ENCODE measurements around the gene CYP51A1.
"Not testable (repeated sequence)": the region's sequence is repeated elsewhere in the genome, so short reads cannot be mapped to it uniquely, and the experiment has no call there.

The CYP51A1 gene

GRCh38 chr7:92134271-92135051 lies at the start of gene CYP51A1:
CYP51A1 (minus strand) TSS chr7:92134477; CDS start chr7:92134364, 113 bp downstream.
- H2AFZ ChIP-seq (ENCODE audit: low read length) = peak within 1 kb of the TSS; percentile 91
- H3K9ac ChIP-seq (ENCODE audit: low read depth, low read length, poor library complexity, severe bottlenecking) = peak within 1 kb of the TSS; percentile 91
- H3K9me2 ChIP-seq (replicated peaks; ENCODE audit: low read depth, low read length) = no peaks in the 10 kb centered on the region
- H3K4me2 ChIP-seq (ENCODE audit: low read depth, low read length, poor library complexity, severe bottlenecking) = peak within 1 kb of the TSS; percentile 99
- H3F3A ChIP-seq (ENCODE audit: low read depth) = 0 out of 2 replicates have a peak, but pooled peaks cover 3% of the 10 kb centered on the region
- peaks cover 54% of the 10 kb centered on the region for H3K4me1 ChIP-seq (ENCODE audit: insufficient read depth, low read length, poor library complexity, severe bottlenecking)
- peak within 1 kb of the TSS; percentile 84 for H3K4me3 ChIP-seq (ENCODE audit: low read length, poor library complexity, severe bottlenecking)
- H3K9me3 ChIP-seq (ENCODE audit: insufficient read depth, low read depth, low read length) = no peaks in the 10 kb centered on the region
- peaks cover 58% of the 10 kb centered on the region for H3K79me2 ChIP-seq (ENCODE audit: insufficient read depth, low read length)
- H4K20me1 ChIP-seq (ENCODE audit: insufficient read depth, low read length, poor library complexity, severe bottlenecking) = peaks cover 39% of the 10 kb centered on the region
- TF ChIP-seq EZH2phosphoT487 (IDR thresholded peaks at IDR 0.05; ENCODE audit: borderline replicate concordance) (no peak), CTCF (conservative IDR thresholded peaks at IDR 0.05; ENCODE audit: low read length) (no peak)
- peaks cover 20% of the 10 kb centered on the region; the same call in 1 of the 2 replicates for H3K36me3 ChIP-seq (ENCODE audit: insufficient read depth, low read length)
- no peaks in the 10 kb centered on the region for H3K27me3 ChIP-seq (ENCODE audit: insufficient read depth, low read length, poor library complexity, severe bottlenecking)

GRCh38 chr7:92178928-92179924 lies 44.9 kb upstream of the CYP51A1 start, which contains the start of gene LRRD1:
LRRD1 (minus strand) TSS chr7:92179142; CDS start chr7:92165202, 13,940 bp downstream.
- no peaks in the 10 kb centered on the region for H3K79me2 ChIP-seq (ENCODE audit: insufficient read depth, low read length)
- H3K4me2 ChIP-seq (ENCODE audit: low read depth, low read length, poor library complexity, severe bottlenecking) = peak within 1 kb of the TSS; percentile 83
- TF ChIP-seq EZH2phosphoT487 (IDR thresholded peaks at IDR 0.05; ENCODE audit: borderline replicate concordance) = no peak
- peak; percentile 88 for TF ChIP-seq CTCF (conservative IDR thresholded peaks at IDR 0.05; ENCODE audit: low read length)
- peaks cover 7% of the 10 kb centered on the region for H3K4me1 ChIP-seq (ENCODE audit: insufficient read depth, low read length, poor library complexity, severe bottlenecking)
- H3K9me3 ChIP-seq (ENCODE audit: insufficient read depth, low read depth, low read length) = no peaks in the 10 kb centered on the region
- peak within 1 kb of the TSS; percentile 64 for H3K9ac ChIP-seq (ENCODE audit: low read depth, low read length, poor library complexity, severe bottlenecking)
- H3K4me3 ChIP-seq (ENCODE audit: low read length, poor library complexity, severe bottlenecking) = peak within 1 kb of the TSS; percentile 71
- H4K20me1 ChIP-seq (ENCODE audit: insufficient read depth, low read length, poor library complexity, severe bottlenecking) = no peaks in the 10 kb centered on the region
- H3F3A ChIP-seq (ENCODE audit: low read depth) = no peaks in the 10 kb centered on the region
- H3K36me3 ChIP-seq (ENCODE audit: insufficient read depth, low read length) = no peaks in the 10 kb centered on the region
- H3K27me3 ChIP-seq (ENCODE audit: insufficient read depth, low read length, poor library complexity, severe bottlenecking) = no peaks in the 10 kb centered on the region
- peak within 1 kb of the TSS; percentile 94 for H2AFZ ChIP-seq (ENCODE audit: low read length)
- no peaks in the 10 kb centered on the region for H3K9me2 ChIP-seq (replicated peaks; ENCODE audit: low read depth, low read length)

GRCh38 chr7:92177362-92177761 lies 43.1 kb upstream of the CYP51A1 start:
- Histone ChIP-seq H3K9ac (ENCODE audit: low read depth, low read length, poor library complexity, severe bottlenecking) (no peak overlapping the region), H3K36me3 (ENCODE audit: insufficient read depth, low read length) (no peaks in the 10 kb centered on the region), H3K4me1 (ENCODE audit: insufficient read depth, low read length, poor library complexity, severe bottlenecking) (peaks cover 7% of the 10 kb centered on the region), H3K9me3 (ENCODE audit: insufficient read depth, low read depth, low read length) (no peaks in the 10 kb centered on the region), H3K4me3 (ENCODE audit: low read length, poor library complexity, severe bottlenecking) (no peak overlapping the region), H3F3A (ENCODE audit: low read depth) (no peaks in the 10 kb centered on the region), H2AFZ (ENCODE audit: low read length) (no peak overlapping the region), H4K20me1 (ENCODE audit: insufficient read depth, low read length, poor library complexity, severe bottlenecking) (no peaks in the 10 kb centered on the region), H3K9me2 (replicated peaks; ENCODE audit: low read depth, low read length) (no peaks in the 10 kb centered on the region), H3K27me3 (ENCODE audit: insufficient read depth, low read length, poor library complexity, severe bottlenecking) (no peaks in the 10 kb centered on the region), H3K4me2 (ENCODE audit: low read depth, low read length, poor library complexity, severe bottlenecking) (no peak overlapping the region), H3K79me2 (ENCODE audit: insufficient read depth, low read length) (no peaks in the 10 kb centered on the region)
- TF ChIP-seq EZH2phosphoT487 (IDR thresholded peaks at IDR 0.05; ENCODE audit: borderline replicate concordance) = no peak
- TF ChIP-seq CTCF (conservative IDR thresholded peaks at IDR 0.05; ENCODE audit: low read length) = no peak

- H3K9me3 ChIP-seq (ENCODE audit: insufficient read depth, low read depth, low read length); H3F3A ChIP-seq (ENCODE audit: low read depth); H3K79me2 ChIP-seq (ENCODE audit: insufficient read depth, low read length); H3K4me1 ChIP-seq (ENCODE audit: insufficient read depth, low read length, poor library complexity, severe bottlenecking); H3K9me2 ChIP-seq (replicated peaks; ENCODE audit: low read depth, low read length); H3K4me2 ChIP-seq (ENCODE audit: low read depth, low read length, poor library complexity, severe bottlenecking); H3K4me3 ChIP-seq (ENCODE audit: low read length, poor library complexity, severe bottlenecking); H3K36me3 ChIP-seq (ENCODE audit: insufficient read depth, low read length); H3K27me3 ChIP-seq (ENCODE audit: insufficient read depth, low read length, poor library complexity, severe bottlenecking); H3K9ac ChIP-seq (ENCODE audit: low read depth, low read length, poor library complexity, severe bottlenecking); H4K20me1 ChIP-seq (ENCODE audit: insufficient read depth, low read length, poor library complexity, severe bottlenecking); H2AFZ ChIP-seq (ENCODE audit: low read length): not testable (repeated sequence)
Measured at GRCh38 chr7:92169529-92169928, 35.3 kb upstream of the CYP51A1 start.
